NCI-H1930 (cell line): ENCODE results near the gene OR12D3.
"Not testable (repeated sequence)": the region's sequence is repeated elsewhere in the genome, so short reads cannot be mapped to it uniquely, and the experiment has no call there.

Source experiments
- DNase-seq, 2 experiments: peaks; one replicate each; lab custom pipeline; 2025; lab: John Stamatoyannopoulos, UW

Gene OR12D3

GRCh38 chr6:29375191-29375590 is at the start of gene OR12D3:
Gene OR12D3 (minus strand): TSS chr6:29375291. CDS start chr6:29375287, 4 bp downstream.
- DNase-seq, result no peak

DNA sequence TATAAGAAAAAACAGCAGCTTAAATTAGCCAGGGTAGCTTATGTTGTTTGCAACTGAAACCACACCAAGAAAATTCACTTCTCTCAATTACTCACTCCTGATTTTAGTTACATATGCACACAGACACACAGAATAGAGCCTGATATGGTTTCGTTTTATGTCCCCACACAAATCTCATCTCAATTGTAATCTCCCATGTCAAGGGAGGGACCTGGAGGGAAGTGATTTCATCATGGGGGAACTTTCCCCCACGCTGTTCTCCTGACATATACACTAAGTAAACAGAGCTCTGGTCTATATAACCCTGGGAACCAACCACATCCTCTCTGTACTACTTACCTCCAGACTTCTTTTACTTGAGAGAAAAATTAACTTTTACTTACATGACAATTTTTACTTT is 49.5 kb upstream of the OR12D3 start:
- DNase-seq, result no peak

DNA sequence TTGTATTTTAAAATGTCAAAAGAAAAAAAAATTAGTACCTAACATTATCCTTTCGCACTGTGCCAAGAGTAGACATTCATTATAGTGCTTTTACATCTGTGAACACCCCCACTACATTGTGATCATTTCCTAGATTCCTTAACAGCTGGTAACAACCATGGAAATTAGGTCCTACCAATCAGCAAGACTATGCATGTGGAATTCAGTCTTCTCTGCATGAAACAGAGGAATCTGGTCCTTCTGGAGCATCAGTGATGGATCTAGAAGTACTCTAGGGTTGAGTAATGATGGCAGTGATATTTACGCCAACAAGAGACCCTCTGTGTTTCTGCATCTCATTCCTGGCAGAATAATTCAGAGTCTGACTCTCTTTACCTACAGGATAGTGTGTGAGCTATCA is 49.1 kb upstream of the OR12D3 start:
- DNase-seq, result no peak

- DNase-seq, result no peak
Observed at GRCh38 chr6:29419516-29419915, 44.4 kb upstream of the OR12D3 start.

- DNase-seq, result no peak
Observed at GRCh38 chr6:29414588-29414987, 39.5 kb upstream of the OR12D3 start, which contains the start of gene OR12D1. Gene OR12D1 (plus strand): TSS chr6:29414928.

DNA sequence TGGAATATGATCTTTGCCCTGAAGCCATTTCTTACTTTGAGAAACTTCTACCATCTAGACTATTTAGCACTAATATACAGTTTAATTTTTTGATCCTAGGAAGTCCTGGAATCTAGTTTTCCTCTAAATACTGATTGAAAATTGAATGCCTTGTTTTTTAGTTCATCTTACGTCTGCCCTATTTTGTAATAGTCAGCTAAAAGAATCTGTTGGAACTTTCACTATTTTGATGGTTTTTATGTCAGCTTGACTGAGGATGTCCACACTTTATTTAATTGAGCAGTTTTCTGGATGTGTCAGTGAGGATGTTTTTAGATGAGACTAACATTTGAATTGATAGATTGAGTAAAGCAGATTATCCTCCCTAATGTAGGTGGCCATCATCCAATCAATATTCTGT is 28.7 kb upstream of the OR12D3 start:
- DNase-seq, result no peak

DNA sequence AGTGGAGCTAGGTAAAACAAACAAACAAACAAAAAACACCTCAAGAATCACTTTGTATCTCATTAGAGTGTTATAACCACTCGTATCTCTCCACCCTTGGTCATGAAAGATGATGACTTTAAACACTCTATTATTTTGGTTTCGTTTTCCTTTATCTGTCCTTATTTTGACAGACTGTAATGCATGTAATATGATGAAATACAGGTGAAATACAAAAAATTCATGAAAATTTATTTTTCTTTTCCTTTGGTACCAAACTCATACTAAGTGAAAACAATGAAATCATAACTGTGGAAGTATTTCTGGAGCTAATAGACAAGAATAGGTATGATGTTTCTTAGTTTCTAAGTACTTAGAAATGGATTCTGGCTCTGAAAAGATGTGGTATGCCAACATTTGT is 24.4 kb upstream of the OR12D3 start:
- no peak for DNase-seq

DNA sequence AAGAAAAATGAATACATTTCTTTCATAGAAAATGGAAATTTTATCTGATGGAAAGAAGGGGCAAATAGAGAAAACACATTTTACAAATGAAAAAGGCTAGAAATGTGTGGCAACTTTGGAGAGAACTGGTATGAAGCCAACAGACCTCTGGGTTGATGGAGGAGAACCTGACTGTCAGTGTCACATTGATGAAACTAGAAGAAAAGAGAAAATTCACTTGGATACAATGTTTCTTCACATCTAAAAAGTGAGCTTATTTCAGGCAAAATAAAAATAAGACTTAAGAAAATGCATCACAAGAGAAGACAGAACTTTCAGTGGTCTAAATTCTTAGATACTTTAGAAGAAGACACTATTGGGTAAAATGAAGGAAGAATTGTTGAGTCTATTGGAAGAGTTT is 20.2 kb upstream of the OR12D3 start, which contains the start of gene OR12D2:
Gene OR12D2, plus strand, starts transcription at position 301 of the 400 bp plus-strand sequence. CDS start 1,069 bp downstream, outside the sequence.
- no peak for DNase-seq

GRCh38 chr6:29388533-29388932 is 13.4 kb upstream of the OR12D3 start:
- no peak for DNase-seq

GRCh38 chr6:29376003-29376402 is 912 bp upstream of the OR12D3 start:
- DNase-seq, result no peak

- DNase-seq, result no peak
Observed at GRCh38 chr6:29368765-29369164, 6.3 kb downstream of the OR12D3 start, which contains the start of gene OR5V1. Gene OR5V1 (minus strand): TSS chr6:29368865. CDS start chr6:29356195, 12,670 bp downstream.

GRCh38 chr6:29355603-29356002 is 19.5 kb downstream of the OR12D3 start:
- no peak for DNase-seq

DNA sequence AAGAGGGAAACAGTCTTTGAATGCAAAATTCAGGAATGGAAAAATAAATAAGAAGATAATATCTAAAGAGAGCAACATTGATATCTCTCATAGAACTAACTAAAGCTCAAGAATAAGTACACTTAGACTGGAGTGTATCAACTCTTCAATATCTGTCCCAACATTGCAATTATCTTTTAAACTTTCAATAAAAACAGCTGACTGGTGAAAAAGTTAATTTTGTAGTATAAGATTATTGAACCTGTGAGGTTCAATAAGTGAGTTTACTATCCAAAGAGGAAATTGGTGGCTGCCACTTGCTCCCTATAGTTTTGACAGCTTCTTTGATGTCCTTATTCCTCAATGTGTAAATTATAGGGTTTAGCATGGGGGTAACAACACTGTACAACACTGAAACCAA is 20.1 kb downstream of the OR12D3 start:
- no peak for DNase-seq

GRCh38 chr6:29349348-29349747 is 25.7 kb downstream of the OR12D3 start:
- not testable (repeated sequence) for DNase-seq

DNA sequence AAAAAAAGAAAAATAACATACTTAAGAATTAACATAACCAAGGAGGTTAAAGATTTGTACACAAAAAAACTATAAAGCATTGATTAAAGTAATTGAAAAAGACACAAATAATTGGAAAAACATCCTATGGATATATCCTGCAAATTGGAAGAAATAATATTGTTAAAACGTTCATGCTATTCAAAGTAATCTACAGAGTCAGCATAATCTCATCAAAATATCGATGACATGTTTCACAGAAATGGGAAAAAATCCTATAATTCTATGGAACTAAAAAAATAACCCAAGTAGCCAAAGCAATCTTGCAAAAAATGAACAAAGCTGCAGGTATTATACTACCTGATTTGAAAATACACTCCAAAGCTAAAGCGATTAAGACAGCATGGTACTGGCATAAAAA is 29.7 kb downstream of the OR12D3 start:
- no peak for DNase-seq

GRCh38 chr6:29336269-29336668 is 38.8 kb downstream of the OR12D3 start:
- no peak for DNase-seq

GRCh38 chr6:29332676-29333075 is 42.4 kb downstream of the OR12D3 start:
- no peak for DNase-seq

- DNase-seq, result no peak
Observed at GRCh38 chr6:29325777-29326176, 49.3 kb downstream of the OR12D3 start.
